GM12878 (cell line): ENCODE measurements around the gene RHEB. TPM values are rescaled to one million over a fixed set of nuclear protein-coding genes. Genes with fewer than 3 reads are reported as not detected.

Experiments
- ATAC-seq: fragments of 200-7000 bp; cut with Tn5 transposase; 3 replicates; pipeline ENCODE4 v1.9.1; 2020; ENCODE audit warnings: mild to moderate bottlenecking, moderate library complexity
- BruUV-seq: library from RNA; stranded (reverse); fragments of 400-500 nt; replicated peaks from 2 replicates; lab custom pipeline; 2021; lab: Mats Ljungman, UMichigan
- CTCF ChIA-PET: fragments of 300-600 bp; sonication (Branson Sonifier 250); formaldehyde crosslinking; extraction: SDS; loops from one replicate; lab custom pipeline; 2021; ENCODE audit warnings: inconsistent platforms; lab: Yijun Ruan, JAX
- POLR2A ChIA-PET: fragments of 350-600 bp; formaldehyde crosslinking; extraction: SDS; loops from one replicate; lab custom pipeline; 2021; ENCODE audit warnings: inconsistent platforms; lab: Charles Lee
- RAD21 ChIA-PET: fragments of 300-600 bp; sonication (Branson Sonifier 250); formaldehyde crosslinking; loops from one replicate; lab custom pipeline; 2023; ENCODE audit warnings: antibody characterized with exemption; ENCODE audit not compliant: unreplicated experiment; lab: Charles Lee
- SMC1A ChIA-PET: fragments of 300-600 bp; sonication (Branson Sonifier 250); formaldehyde crosslinking; loops from one replicate; lab custom pipeline; 2023; ENCODE audit not compliant: unreplicated experiment, uncharacterized antibody; lab: Charles Lee
- DNase-seq: peaks from one replicate; pipeline ENCODE4 v3.0.0-alpha.2; 2011; ENCODE audit warnings: low read depth, low spot score
- FAIRE-seq: peaks from 3 replicates; lab custom pipeline; 2011; peaks lifted over from hg19 to GRCh38; lab: Jason Lieb, UNC
- H2AFZ ChIP-seq: 2 replicates; pipeline ENCODE4 v1.6.0; 2011; ENCODE audit warnings: low read depth, low read length, control low read depth; ENCODE audit not compliant: control insufficient read depth
- H3K27ac ChIP-seq: 2 replicates; pipeline ENCODE4 v1.5.1; 2011; ENCODE audit warnings: control low read depth; ENCODE audit not compliant: control insufficient read depth, insufficient read depth
- H3K27me3 ChIP-seq, 2 experiments: replicated peaks in 1 of 2; 2 replicates each; pipeline versions ENCODE4 v1.6.0 to v1.6.1; 2011; ENCODE audit warnings: low read length in 1 of 2; ENCODE audit not compliant: control insufficient read depth in 2 of 2, insufficient read depth in 2 of 2
- H3K36me3 ChIP-seq, 2 experiments: 2 replicates each; pipeline ENCODE4 v1.5.1; 2011; ENCODE audit warnings: low read length in 1 of 2; ENCODE audit not compliant: control insufficient read depth in 2 of 2, insufficient read depth in 2 of 2
- H3K4me1 ChIP-seq: 2 replicates; pipeline ENCODE4 v1.6.1; 2011; ENCODE audit warnings: mild to moderate bottlenecking, low read length, moderate library complexity, mixed read lengths; ENCODE audit not compliant: control insufficient read depth, insufficient read depth
- H3K4me2 ChIP-seq: 2 replicates; pipeline ENCODE4 v1.6.0; 2011; ENCODE audit warnings: control low read depth; ENCODE audit not compliant: control insufficient read depth, insufficient read depth
- H3K4me3 ChIP-seq: fragments of 200-600 bp; sonication (generic); 2 replicates; pipeline ENCODE4 v1.5.1; 2016
- H3K79me2 ChIP-seq: 2 replicates; pipeline ENCODE4 v1.6.0; 2011; ENCODE audit warnings: low read length; ENCODE audit not compliant: control insufficient read depth, insufficient read depth
- H3K9ac ChIP-seq: 2 replicates; pipeline ENCODE4 v1.8.0; 2011; ENCODE audit warnings: low read length, control low read depth, mixed read lengths; ENCODE audit not compliant: control insufficient read depth, insufficient read depth
- H3K9me3 ChIP-seq: replicated peaks from 3 replicates; pipeline ENCODE4 v1.5.1; 2011; ENCODE audit warnings: mild to moderate bottlenecking, low read length; ENCODE audit not compliant: control insufficient read depth, insufficient read depth
- H4K20me1 ChIP-seq: 2 replicates; pipeline ENCODE4 v1.6.0; 2011; ENCODE audit not compliant: control insufficient read depth, insufficient read depth
- ATF7 ChIP-seq: fragments of 450-650 bp; IDR thresholded peaks from 2 replicates; pipeline ENCODE4 v1.6.1; 2016; ENCODE audit warnings: low read depth, mild to moderate bottlenecking
- CHD4 ChIP-seq: fragments of 200-600 bp; sonication (generic); IDR thresholded peaks from 2 replicates; pipeline ENCODE4 v1.6.1; 2016; ENCODE audit warnings: mild to moderate bottlenecking
- KDM1A ChIP-seq: fragments of 200-600 bp; sonication (generic); IDR thresholded peaks from 2 replicates; pipeline ENCODE4 v1.6.1; 2016; ENCODE audit warnings: borderline replicate concordance
- RBBP5 ChIP-seq: fragments of 200-600 bp; sonication (generic); conservative IDR thresholded peaks from 2 replicates; pipeline ENCODE4 v1.6.1; 2016
- RELA ChIP-seq: fragments of 450-650 bp; IDR thresholded peaks from 2 replicates; pipeline ENCODE4 v1.8.0; 2014; ENCODE audit warnings: borderline replicate concordance; ENCODE audit not compliant: partially characterized antibody
- RUNX3 ChIP-seq: IDR thresholded peaks from 2 replicates; pipeline ENCODE4 v1.6.1; 2012; ENCODE audit warnings: low read length, inconsistent platforms
- SMARCA5 ChIP-seq: fragments of 450-650 bp; IDR thresholded peaks from 2 replicates; pipeline ENCODE4 v1.6.1; 2017; ENCODE audit warnings: mild to moderate bottlenecking
- SPI1 ChIP-seq: IDR thresholded peaks from 2 replicates; pipeline ENCODE4 v1.6.1; 2011; ENCODE audit warnings: low read depth, mild to moderate bottlenecking, low read length, moderate library complexity, borderline replicate concordance; ENCODE audit not compliant: insufficient read depth
- SRF ChIP-seq, 2 experiments: IDR thresholded peaks; 2 replicates each; pipeline ENCODE4 v1.6.1; 2011; ENCODE audit warnings: low read depth in 2 of 2, low read length in 2 of 2, mild to moderate bottlenecking in 1 of 2, moderate library complexity in 1 of 2
- SUPT20H ChIP-seq: IDR thresholded peaks from 2 replicates; pipeline ENCODE4 v1.6.1; 2011; ENCODE audit warnings: low read depth, mild to moderate bottlenecking, low read length, moderate library complexity, borderline replicate concordance; ENCODE audit not compliant: control insufficient read depth
- TCF3 ChIP-seq: IDR thresholded peaks from 2 replicates; pipeline ENCODE4 v1.6.1; 2012; ENCODE audit warnings: low read depth, mild to moderate bottlenecking, low read length, borderline replicate concordance; ENCODE audit not compliant: insufficient read depth
- ZNF207 ChIP-seq: fragments of 450-650 bp; IDR thresholded peaks from 2 replicates; pipeline ENCODE4 v1.6.1; 2014; ENCODE audit warnings: antibody characterized with exemption, mild to moderate bottlenecking, borderline replicate concordance
- ZZZ3 ChIP-seq: IDR thresholded peaks from 2 replicates; pipeline ENCODE4 v1.6.1; 2011; ENCODE audit warnings: low read depth; ENCODE audit not compliant: control insufficient read depth, insufficient read length
- WGBS: methylation state at CpG from one replicate; pipeline ENCODE4 v1.1.6; 2016; ENCODE audit warnings: low lambda C conversion rate; ENCODE audit not compliant: insufficient replicate concordance, insufficient coverage; ENCODE audit errors: missing lambda C conversion rate; 5-methylcytosine and 5-hydroxymethylcytosine counted together
- in situ Hi-C: fragments of 300-500 bp; cut with MboI; formaldehyde crosslinking; loops from 9 replicates; pipeline ENCODE4 v1.14.3; 2018; ENCODE audit warnings: mixed read lengths
- intact Hi-C: fragments of 100-400 bp; cut with micrococcal nuclease; formaldehyde crosslinking; loops from one replicate; pipeline ENCODE4 v1.14.2; 2022; ENCODE audit not compliant: unreplicated experiment
- polyA plus RNA-seq, 11 experiments: library from polyadenylated mRNA; depleted of rRNA in 4 of 11; unstranded in 6 of 11; stranded (reverse) in 5 of 11; fragments of >200 nt; fragmentation: Nextera tagmentation in 4 of 11; fragmentation: Illumina TruSeq in 1 of 11; extraction: Ambion mirVana in 4 of 11; extraction: Trizol in 1 of 11; gene quantifications; 1 replicate in 1 of 11; 2 replicates in 10 of 11; pipeline versions ENCODE4 v1.2.1 to v1.2.3, GENCODE V29; 2011 to 2016; ENCODE audit warnings: inconsistent platforms in 2 of 11, missing spikeins in 2 of 11, low read depth in 1 of 11
- total RNA-seq, 4 experiments: library from RNA; depleted of rRNA in 3 of 4; stranded (reverse); fragments of >200 nt in 3 of 4; fragmentation: Illumina TruSeq in 1 of 4; extraction: Trizol in 1 of 4; gene quantifications; 2 replicates each; pipeline versions ENCODE4 v1.2.1 to v1.2.3, GENCODE V29; 2013 to 2021
- TF ChIP-seq, protein P1 (sequence below): IDR thresholded peaks from 2 replicates; pipeline ENCODE4 v1.6.1; 2012; ENCODE audit warnings: improper control_type of control experiment, low read depth, low read length; ENCODE audit not compliant: insufficient replicate concordance

Gene RHEB
- total and polyA plus RNA-seq, 10 of the 15 experiments (the other 5 are each of a cell fraction or from before 2014, with no cell fraction given): 6.2 to 67.8 (median 38.0) TPM

- DNase-seq (no peak), ATAC-seq (no peak), FAIRE-seq (no peak)
- no peak for TF ChIP-seq RUNX3
- no peak for TF ChIP-seq KDM1A
- no peak for TF ChIP-seq TCF3
- TF ChIP-seq RELA: no peak
- no peak for TF ChIP-seq SMARCA5
- TF ChIP-seq SUPT20H: no peak
- no peak for TF ChIP-seq RBBP5
- no peak for TF ChIP-seq ZZZ3
- TF ChIP-seq CHD4: no peak
- TF ChIP-seq, protein P1, sequence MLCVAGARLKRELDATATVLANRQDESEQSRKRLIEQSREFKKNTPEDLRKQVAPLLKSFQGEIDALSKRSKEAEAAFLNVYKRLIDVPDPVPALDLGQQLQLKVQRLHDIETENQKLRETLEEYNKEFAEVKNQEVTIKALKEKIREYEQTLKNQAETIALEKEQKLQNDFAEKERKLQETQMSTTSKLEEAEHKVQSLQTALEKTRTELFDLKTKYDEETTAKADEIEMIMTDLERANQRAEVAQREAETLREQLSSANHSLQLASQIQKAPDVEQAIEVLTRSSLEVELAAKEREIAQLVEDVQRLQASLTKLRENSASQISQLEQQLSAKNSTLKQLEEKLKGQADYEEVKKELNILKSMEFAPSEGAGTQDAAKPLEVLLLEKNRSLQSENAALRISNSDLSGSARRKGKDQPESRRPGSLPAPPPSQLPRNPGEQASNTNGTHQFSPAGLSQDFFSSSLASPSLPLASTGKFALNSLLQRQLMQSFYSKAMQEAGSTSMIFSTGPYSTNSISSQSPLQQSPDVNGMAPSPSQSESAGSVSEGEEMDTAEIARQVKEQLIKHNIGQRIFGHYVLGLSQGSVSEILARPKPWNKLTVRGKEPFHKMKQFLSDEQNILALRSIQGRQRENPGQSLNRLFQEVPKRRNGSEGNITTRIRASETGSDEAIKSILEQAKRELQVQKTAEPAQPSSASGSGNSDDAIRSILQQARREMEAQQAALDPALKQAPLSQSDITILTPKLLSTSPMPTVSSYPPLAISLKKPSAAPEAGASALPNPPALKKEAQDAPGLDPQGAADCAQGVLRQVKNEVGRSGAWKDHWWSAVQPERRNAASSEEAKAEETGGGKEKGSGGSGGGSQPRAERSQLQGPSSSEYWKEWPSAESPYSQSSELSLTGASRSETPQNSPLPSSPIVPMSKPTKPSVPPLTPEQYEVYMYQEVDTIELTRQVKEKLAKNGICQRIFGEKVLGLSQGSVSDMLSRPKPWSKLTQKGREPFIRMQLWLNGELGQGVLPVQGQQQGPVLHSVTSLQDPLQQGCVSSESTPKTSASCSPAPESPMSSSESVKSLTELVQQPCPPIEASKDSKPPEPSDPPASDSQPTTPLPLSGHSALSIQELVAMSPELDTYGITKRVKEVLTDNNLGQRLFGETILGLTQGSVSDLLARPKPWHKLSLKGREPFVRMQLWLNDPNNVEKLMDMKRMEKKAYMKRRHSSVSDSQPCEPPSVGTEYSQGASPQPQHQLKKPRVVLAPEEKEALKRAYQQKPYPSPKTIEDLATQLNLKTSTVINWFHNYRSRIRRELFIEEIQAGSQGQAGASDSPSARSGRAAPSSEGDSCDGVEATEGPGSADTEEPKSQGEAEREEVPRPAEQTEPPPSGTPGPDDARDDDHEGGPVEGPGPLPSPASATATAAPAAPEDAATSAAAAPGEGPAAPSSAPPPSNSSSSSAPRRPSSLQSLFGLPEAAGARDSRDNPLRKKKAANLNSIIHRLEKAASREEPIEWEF: no peak
- TF ChIP-seq SPI1: no peak
- no peak for TF ChIP-seq SRF (IDR thresholded peaks at IDR 0.05; ENCODE audit: low read depth in 2 of 2, low read length in 2 of 2)
- no peak for TF ChIP-seq ZNF207
- TF ChIP-seq ATF7: no peak
- ChIA-PET POLR2A (no interaction called here), CTCF (no interaction called here), SMC1A (no interaction called here), RAD21 (no interaction called here)
- in situ Hi-C loops (no loop called here), intact Hi-C loops (no loop called here)
- Histone ChIP-seq H2AFZ (no peak overlapping the region), H3K4me3 (no peak overlapping the region), H3K27me3 (peaks cover 0 to under 1% of the 10 kb centered on the region in 2 experiments; a peak in 3 of 4 replicates), H3K36me3 (no peaks in the 10 kb centered on the region), H3K79me2 (no peaks in the 10 kb centered on the region), H3K4me2 (no peak overlapping the region), H3K4me1 (no peaks in the 10 kb centered on the region), H3K9me3 (peaks cover 6% of the 10 kb centered on the region; the same call in 2 of the 3 replicates), H3K27ac (no peak overlapping the region), H3K9ac (no peak overlapping the region), H4K20me1 (no peaks in the 10 kb centered on the region)
- BruUV-seq: no TSS peak
- WGBS: 63% methylated on average over 11 of the region's 11 CpGs
These were observed 102.8 kb downstream of the RHEB start for GRCh38 chr7:151416941-151417315.
